B cell (primary cell): ENCODE data around the gene OSBPL1A. TPM values are rescaled to one million over a fixed set of nuclear protein-coding genes. Genes with fewer than 3 reads are reported as not detected.

Experiments
- ATAC-seq: fragments of 200-7000 bp; cut with Tn5 transposase; one replicate; pipeline ENCODE4 v1.10.0; 2021; ENCODE audit warnings: low read depth, mild to moderate bottlenecking, moderate number of reproducible peaks, moderate library complexity
- CTCF ChIA-PET: fragments of 350-600 bp; sonication (Branson Sonifier 250); formaldehyde crosslinking; loops from one replicate; lab custom pipeline; 2021; ENCODE audit warnings: antibody characterized with exemption, inconsistent platforms; lab: Charles Lee
- POLR2A ChIA-PET: fragments of 350-600 bp; sonication (Branson Sonifier 250); formaldehyde crosslinking; loops from one replicate; lab custom pipeline; 2021; ENCODE audit warnings: antibody characterized with exemption; lab: Charles Lee
- DNase-seq: peaks from one replicate; pipeline ENCODE4 v3.0.0; 2013
- H2AFZ ChIP-seq: 2 replicates; pipeline ENCODE4 v1.6.1; 2012; ENCODE audit warnings: mild to moderate bottlenecking, low read depth, low read length; ENCODE audit not compliant: insufficient read depth, poor library complexity, severe bottlenecking
- H3K27ac ChIP-seq, 2 donors: 1 replicate in 1 of 2; 2 replicates in 1 of 2; pipeline ENCODE4 v1.5.1; 2012 to 2013; ENCODE audit warnings: low read length in 2 of 2, mild to moderate bottlenecking in 2 of 2, moderate library complexity in 1 of 2
- H3K27me3 ChIP-seq, 4 experiments: fragments of 200-600 bp in 1 of 4; sonication (generic) in 1 of 4; replicated peaks in 1 of 4; 1 replicate in 2 of 4; 2 replicates in 2 of 4; pipeline versions ENCODE4 v1.6.1 to v1.7.0; 2013 to 2016; ENCODE audit warnings: low read length in 3 of 4, mild to moderate bottlenecking in 2 of 4, mixed read lengths in 1 of 4, moderate library complexity in 1 of 4; ENCODE audit not compliant: insufficient read depth in 4 of 4, control insufficient read depth in 3 of 4; ENCODE audit errors: control extremely low read depth in 1 of 4
- H3K36me3 ChIP-seq, 2 experiments: replicated peaks in 1 of 2; 1 replicate in 1 of 2; 2 replicates in 1 of 2; pipeline versions ENCODE4 v1.6.1 to v1.7.1; 2013; ENCODE audit warnings: low read length in 1 of 2; ENCODE audit not compliant: insufficient read depth in 2 of 2, control insufficient read depth in 1 of 2; ENCODE audit errors: control extremely low read depth in 1 of 2, extremely low read depth in 1 of 2
- H3K4me1 ChIP-seq, 2 donors: fragments of 200-600 bp in 1 of 2; sonication (generic) in 1 of 2; 1 replicate in 1 of 2; 2 replicates in 1 of 2; pipeline versions ENCODE4 v1.5.1 to v1.6.1; 2013 to 2017; ENCODE audit warnings: low read length in 2 of 2; ENCODE audit not compliant: control insufficient read depth in 2 of 2, insufficient read depth in 2 of 2
- H3K4me2 ChIP-seq: replicated peaks from 2 replicates; pipeline ENCODE3; 2012; ENCODE audit warnings: mild to moderate bottlenecking, low read depth, low read length; ENCODE audit not compliant: poor library complexity, severe bottlenecking
- H3K4me3 ChIP-seq, 5 experiments: fragments of 200-600 bp in 1 of 5; sonication (generic) in 1 of 5; 1 replicate in 3 of 5; 2 replicates in 2 of 5; pipeline versions ENCODE4 v1.5.1 to v1.7.0; 2011 to 2016; ENCODE audit warnings: low read length in 4 of 5, mild to moderate bottlenecking in 4 of 5, low read depth in 2 of 5, control low read depth in 1 of 5, moderate library complexity in 1 of 5; ENCODE audit not compliant: insufficient read depth in 1 of 5; ENCODE audit errors: control extremely low read depth in 1 of 5, extremely low read depth in 1 of 5
- H3K79me2 ChIP-seq: fragments of 200-600 bp; sonication (generic); one replicate; pipeline ENCODE4 v1.6.0; 2016; ENCODE audit warnings: low read length; ENCODE audit not compliant: control insufficient read depth, insufficient read depth
- H3K9ac ChIP-seq: fragments of 200-600 bp; sonication (generic); 2 replicates; pipeline ENCODE4 v1.6.1; 2017; ENCODE audit warnings: mild to moderate bottlenecking, low read length, moderate library complexity
- H3K9me3 ChIP-seq, 3 donors: one replicate each; pipeline versions ENCODE4 v1.6.1 to v1.7.1; 2013; ENCODE audit warnings: low read length in 2 of 3; ENCODE audit not compliant: control insufficient read depth in 2 of 3, insufficient read depth in 1 of 3; ENCODE audit errors: control extremely low read depth in 1 of 3
- H4K20me1 ChIP-seq: 2 replicates; pipeline ENCODE4 v1.6.0; 2012; ENCODE audit warnings: mild to moderate bottlenecking, low read length; ENCODE audit not compliant: insufficient read depth, control insufficient read depth, poor library complexity, severe bottlenecking
- H3K27ac Mint-ChIP-seq: one replicate; pipeline ENCODE4 v1.8.0; 2021; ENCODE audit warnings: mixed read lengths
- H3K27me3 Mint-ChIP-seq: one replicate; pipeline ENCODE4 v1.8.0; 2021; ENCODE audit warnings: mixed read lengths
- H3K4me1 Mint-ChIP-seq: one replicate; pipeline ENCODE4 v1.8.0; 2021; ENCODE audit warnings: mixed read lengths
- H3K4me3 Mint-ChIP-seq: one replicate; pipeline ENCODE4 v1.8.0; 2021; ENCODE audit warnings: mixed read lengths
- H3K9me3 Mint-ChIP-seq: one replicate; pipeline ENCODE4 v1.8.0; 2022; ENCODE audit warnings: mixed read lengths; ENCODE audit not compliant: insufficient read depth
- CTCF ChIP-seq: fragments of 200-600 bp; IDR thresholded peaks from one replicate; pipeline ENCODE4 v1.8.0; 2022; ENCODE audit warnings: antibody characterized with exemption, mild to moderate bottlenecking
- EZH2 ChIP-seq: IDR thresholded peaks from 2 replicates; pipeline ENCODE4 v1.6.1; 2012; ENCODE audit warnings: borderline replicate concordance, low read depth, mild to moderate bottlenecking, moderate library complexity, low read length; ENCODE audit not compliant: insufficient read depth, poor library complexity, severe bottlenecking
- WGBS: methylation state at CpG from one replicate; pipeline ENCODE4 v1.1.5; 2013; ENCODE audit warnings: missing lambda C conversion rate; ENCODE audit not compliant: insufficient coverage; 5-methylcytosine and 5-hydroxymethylcytosine counted together
- intact Hi-C: fragments of 100-400 bp; cut with micrococcal nuclease; formaldehyde crosslinking; loops from one replicate; pipeline ENCODE4 v1.10.0; 2022
- polyA plus RNA-seq: library from polyadenylated mRNA; depleted of rRNA; stranded (reverse); fragments of >200 nt; gene quantifications from 2 replicates; pipeline ENCODE4 v1.2.3, GENCODE V29; 2012
- total RNA-seq, 2 donors: library from RNA; stranded (reverse); fragments of 120-200 nt in 1 of 2; gene quantifications; 1 replicate in 1 of 2; 2 replicates in 1 of 2; pipeline versions ENCODE4 v1.2.3 to v1.2.4, GENCODE V29; 2013 to 2022

Gene OSBPL1A
- total and polyA plus RNA-seq, 2 donors (not counting 1 experiment from before 2014, with no cell fraction given) = 0.57 to 0.86 TPM

- Histone ChIP-seq H3K27ac (no peak overlapping the region), H2AFZ (no peak overlapping the region), H3K4me1 (no peaks in the 10 kb centered on the region), H3K4me3 (no peak overlapping the region), H3K4me2 (no peak overlapping the region), H3K9me3 (no peaks in the 10 kb centered on the region), H3K27me3 (no peaks in the 10 kb centered on the region), H3K9ac (no peak overlapping the region), H3K79me2 (no peaks in the 10 kb centered on the region), H4K20me1 (no peaks in the 10 kb centered on the region), H3K36me3 (no peaks in the 10 kb centered on the region)
- H3K27ac Mint-ChIP-seq = no peak overlapping the region
- intact Hi-C loops = no loop called here
- no peaks in the 10 kb centered on the region for H3K9me3 Mint-ChIP-seq
- no peak for ATAC-seq
- ChIA-PET POLR2A (no interaction called here), CTCF (interaction anchor here (0.6 to 11.4 kb wide), 2 partner anchors 124 to 1762 kb away, joined by 3 to 179 read pairs; no protein-coding TSS in a partner anchor)
- 100% methylated on average over 1 of the region's 1 CpG for WGBS
- no peak for DNase-seq
- no peaks in the 10 kb centered on the region for H3K4me1 Mint-ChIP-seq
- no peaks in the 10 kb centered on the region for H3K27me3 Mint-ChIP-seq
- no peak overlapping the region for H3K4me3 Mint-ChIP-seq
- no peak for TF ChIP-seq EZH2
- no peak for TF ChIP-seq CTCF
These were observed 33.4 kb downstream of the OSBPL1A start for GRCh38 chr18:24364177-24364576.

- CTCF ChIA-PET = interaction anchor here (1.1 to 11.4 kb wide), 2 partner anchors 125 to 364 kb away, joined by 3 to 179 read pairs; no protein-coding TSS in a partner anchor
- ATAC-seq = no peak
These were observed 34.9 kb downstream of the OSBPL1A start for GRCh38 chr18:24362757-24363156.

More at GRCh38 chr18:24362757-24363156, 34.9 kb downstream of the OSBPL1A start:
- Mint-ChIP-seq H3K4me1 (no peaks in the 10 kb centered on the region), H3K27me3 (no peaks in the 10 kb centered on the region), H3K9me3 (no peaks in the 10 kb centered on the region), H3K4me3 (no peak overlapping the region), H3K27ac (no peak overlapping the region)
- H3K27ac ChIP-seq = no peak overlapping the region
- intact Hi-C loops = no loop called here
- H2AFZ ChIP-seq = no peak overlapping the region
- H3K4me1 ChIP-seq = no peaks in the 10 kb centered on the region
- H3K9ac ChIP-seq = no peak overlapping the region
- H4K20me1 ChIP-seq = no peaks in the 10 kb centered on the region
- POLR2A ChIA-PET = no interaction called here
- TF ChIP-seq CTCF (no peak), EZH2 (no peak)
- H3K4me3 ChIP-seq = no peak overlapping the region
- no peak for DNase-seq
- H3K27me3 ChIP-seq = no peaks in the 10 kb centered on the region
- H3K79me2 ChIP-seq = no peaks in the 10 kb centered on the region
- H3K9me3 ChIP-seq = no peaks in the 10 kb centered on the region
- H3K4me2 ChIP-seq = no peak overlapping the region
- WGBS = 100% methylated on average over 1 of the region's 1 CpG
- no peaks in the 10 kb centered on the region for H3K36me3 ChIP-seq
